H1 (cell line): ENCODE data around the gene TBC1D17. TPM values are rescaled to one million over a fixed set of nuclear protein-coding genes. Genes with fewer than 3 reads are reported as not detected.

Source experiments
- ATF3 ChIP-seq: IDR thresholded peaks from 2 replicates; pipeline ENCODE4 v1.6.1; 2011; ENCODE audit warnings: low read depth, mild to moderate bottlenecking, low read length; ENCODE audit not compliant: insufficient read depth
- BACH1 ChIP-seq: IDR thresholded peaks from 2 replicates; pipeline ENCODE4 v1.6.1; 2012; ENCODE audit warnings: low read length, improper control_type of control experiment
- BCL11A ChIP-seq, 2 experiments: IDR thresholded peaks; one replicate each; pipeline ENCODE4 v1.6.1; 2011; ENCODE audit warnings: low read depth in 2 of 2, low read length in 2 of 2, mild to moderate bottlenecking in 2 of 2
- BRCA1 ChIP-seq: IDR thresholded peaks from 2 replicates; pipeline ENCODE4 v1.6.1; 2012; ENCODE audit warnings: low read depth, low read length, improper control_type of control experiment
- CBX5 ChIP-seq: fragments of 300-800, 300-1000 bp; sonication (generic); IDR thresholded peaks from 2 replicates; pipeline ENCODE4 v1.7.1; 2016; ENCODE audit warnings: antibody characterized with exemption, low read length, low read depth
- CBX8 ChIP-seq: fragments of 300-800, 300-1000 bp; sonication (generic); IDR thresholded peaks from 2 replicates; pipeline ENCODE4 v1.7.1; 2016; ENCODE audit warnings: low read depth, low read length, borderline replicate concordance
- EGR1 ChIP-seq: IDR thresholded peaks from 2 replicates; pipeline ENCODE4 v1.6.1; 2011; ENCODE audit warnings: low read depth, low read length, borderline replicate concordance
- EZH2 ChIP-seq: fragments of 200-600 bp; sonication (generic); IDR thresholded peaks from 2 replicates; pipeline ENCODE4 v1.7.1; 2012; ENCODE audit warnings: low read depth, mild to moderate bottlenecking, moderate library complexity, low read length, inconsistent platforms; ENCODE audit not compliant: severe bottlenecking
- GTF2F1 ChIP-seq: IDR thresholded peaks from 2 replicates; pipeline ENCODE4 v1.6.1; 2012; ENCODE audit warnings: low read depth, low read length, improper control_type of control experiment, borderline replicate concordance
- HDAC6 ChIP-seq: IDR thresholded peaks from one replicate; pipeline ENCODE4 v1.7.1; 2012; ENCODE audit warnings: low read depth, mild to moderate bottlenecking, inconsistent platforms, low read length, moderate library complexity
- KDM5A ChIP-seq: fragments of 200-600 bp; IDR thresholded peaks from 2 replicates; pipeline ENCODE4 v1.7.1; 2012; ENCODE audit warnings: mild to moderate bottlenecking, low read length, inconsistent platforms, mixed read lengths
- MAX ChIP-seq: IDR thresholded peaks from 2 replicates; pipeline ENCODE4 v1.6.1; 2012; ENCODE audit warnings: inconsistent platforms
- NANOG ChIP-seq: IDR thresholded peaks from 2 replicates; pipeline ENCODE4 v1.6.1; 2011; ENCODE audit warnings: low read length, low read depth, mild to moderate bottlenecking, inconsistent platforms; ENCODE audit not compliant: insufficient read depth, poor library complexity, severe bottlenecking
- NRF1 ChIP-seq: IDR thresholded peaks from 2 replicates; pipeline ENCODE4 v1.6.1; 2011; ENCODE audit warnings: mild to moderate bottlenecking, low read depth, low read length, improper control_type of control experiment
- PHF8 ChIP-seq: fragments of 200-600 bp; sonication (generic); conservative IDR thresholded peaks from 2 replicates; pipeline ENCODE4 v1.7.1; 2012; ENCODE audit warnings: low read depth, mild to moderate bottlenecking, inconsistent platforms, low read length, moderate library complexity
- POLR2A ChIP-seq, 2 experiments: IDR thresholded peaks; 1 replicate in 1 of 2; 2 replicates in 1 of 2; pipeline ENCODE4 v1.6.1; 2011; ENCODE audit warnings: low read depth in 2 of 2, low read length in 2 of 2, mild to moderate bottlenecking in 2 of 2; ENCODE audit errors: control extremely low read depth in 1 of 2
- POU5F1 ChIP-seq: IDR thresholded peaks from 2 replicates; pipeline ENCODE4 v1.6.1; 2011; ENCODE audit warnings: low read depth, mild to moderate bottlenecking, low read length, moderate library complexity
- RBBP5 ChIP-seq: IDR thresholded peaks from 2 replicates; pipeline ENCODE4 v1.7.1; 2012; ENCODE audit warnings: low read depth, mild to moderate bottlenecking, inconsistent platforms, low read length, moderate library complexity, borderline replicate concordance
- RXRA ChIP-seq: IDR thresholded peaks from 2 replicates; pipeline ENCODE4 v1.6.1; 2011; ENCODE audit warnings: low read depth, mild to moderate bottlenecking, low read length, moderate library complexity; ENCODE audit not compliant: insufficient read depth
- SP2 ChIP-seq: IDR thresholded peaks from 2 replicates; pipeline ENCODE4 v1.6.1; 2012; ENCODE audit warnings: mild to moderate bottlenecking, low read length, inconsistent platforms
- SRF ChIP-seq: IDR thresholded peaks from 2 replicates; pipeline ENCODE4 v1.6.1; 2011; ENCODE audit warnings: mild to moderate bottlenecking, low read depth, low read length, moderate library complexity
- TEAD4 ChIP-seq: IDR thresholded peaks from 2 replicates; pipeline ENCODE4 v1.6.1; 2012; ENCODE audit warnings: low read depth, low read length, inconsistent platforms, mixed read lengths
- ZNF274 ChIP-seq: IDR thresholded peaks from 2 replicates; pipeline ENCODE4 v1.7.0; 2012; ENCODE audit warnings: low read length, borderline replicate concordance; ENCODE audit errors: extremely low read depth
- polyA plus RNA-seq, 7 experiments: library from polyadenylated mRNA; depleted of rRNA in 3 of 7; stranded (reverse) in 5 of 7; unstranded in 2 of 7; fragments of >200 nt in 5 of 7; fragments of 200-250 nt in 2 of 7; gene quantifications; 1 replicate in 5 of 7; 2 replicates in 1 of 7; 4 replicates in 1 of 7; pipeline versions ENCODE4 v1.2.1 to v1.2.3, GENCODE V29; 2011 to 2013; ENCODE audit warnings: missing spikeins in 2 of 7, mixed read lengths in 2 of 7
- total RNA-seq: library from RNA; stranded (reverse); fragmentation: NEBNext Ultra II Directional; extraction: Animal tissue kit (Norgen Biotek cat#: 25700); gene quantifications from 2 replicates; pipeline ENCODE4 v1.2.1, GENCODE V29; 2021

Gene TBC1D17
- total and polyA plus RNA-seq, 2 of the 8 experiments (the other 6 are each of a cell fraction or from before 2014, with no cell fraction given): 30.3 to 44.9 TPM

- no peak for TF ChIP-seq ZNF274
- TF ChIP-seq PHF8: no peak
- TF ChIP-seq CBX8: no peak
- TF ChIP-seq POLR2A (IDR thresholded peaks at IDR 0.05; ENCODE audit: control extremely low read depth in 1 of 2, low read depth in 2 of 2, low read length in 2 of 2): no peak
- TF ChIP-seq POU5F1: no peak
- TF ChIP-seq GTF2F1: peak; percentile 73; the same call in 1 of the 2 replicates
- peak; percentile 71 for TF ChIP-seq NANOG
- TF ChIP-seq SRF: no peak
- no peak for TF ChIP-seq SP2
- TF ChIP-seq RXRA: no peak
- peak; percentile 76 for TF ChIP-seq EGR1
- TF ChIP-seq BCL11A (IDR thresholded peaks at IDR 0.05; ENCODE audit: low read depth in 2 of 2, low read length in 2 of 2): no peak
- peak; percentile 100 for TF ChIP-seq MAX
- TF ChIP-seq BRCA1: no peak
- no peak for TF ChIP-seq HDAC6
- no peak for TF ChIP-seq EZH2
- no peak for TF ChIP-seq RBBP5
- 0 out of 2 replicates have a peak, but pooled peaks have one; percentile 40 for TF ChIP-seq TEAD4
- no peak for TF ChIP-seq KDM5A
- TF ChIP-seq NRF1: no peak
- peak; percentile 55; the same call in 1 of the 2 replicates for TF ChIP-seq BACH1
- no peak for TF ChIP-seq CBX5
- TF ChIP-seq ATF3: peak; percentile 37; the same call in 1 of the 2 replicates
Observed at GRCh38 chr19:49889687-49890348, 12.3 kb downstream of the TBC1D17 start (continued).
